ENCODE measurements around the gene DCAF11. TPM values are rescaled to one million over a fixed set of nuclear protein-coding genes. Genes with fewer than 3 reads are reported as not detected.
A peak's percentile ranks its signal among the peaks of the same experiment; 100 is the strongest.

The DCAF11 gene
- total RNA-seq, 3 donors from 2014 or later = 78.6 to 81.6 (median 80.9) TPM

DNA sequence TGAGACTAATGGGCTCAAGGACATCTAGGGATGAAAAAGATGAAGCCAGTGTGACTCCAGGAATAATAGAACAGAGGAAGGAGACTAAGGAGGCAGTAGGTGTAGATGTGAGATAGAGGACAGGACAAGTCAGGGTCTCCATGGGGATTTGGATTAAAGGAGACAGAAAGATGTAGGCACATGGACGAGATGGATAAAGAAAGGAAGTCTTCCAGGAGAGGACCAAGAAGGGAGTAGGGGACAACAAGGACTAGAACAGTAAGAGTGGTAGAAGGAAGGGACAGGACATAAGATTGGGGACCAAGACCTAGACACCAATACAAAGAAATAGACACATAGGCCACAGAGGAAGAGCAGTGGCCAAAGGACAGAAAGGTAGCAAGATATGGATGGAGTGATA, 27.6 kb upstream of the DCAF11 start:
- no peak overlapping the region for H3K27ac ChIP-seq
- no peaks in the 10 kb centered on the region for H3K27me3 ChIP-seq
- no peak overlapping the region for H3K4me3 ChIP-seq
- intact Hi-C loops (cut with DNase I; ENCODE audit: low total_unique reads) = no loop called here
- TF ChIP-seq POLR2AphosphoS5 (IDR thresholded peaks at IDR 0.05) (no peak), POLR2A (IDR thresholded peaks at IDR 0.05) (no peak)
- TF ChIP-seq, protein P1, sequence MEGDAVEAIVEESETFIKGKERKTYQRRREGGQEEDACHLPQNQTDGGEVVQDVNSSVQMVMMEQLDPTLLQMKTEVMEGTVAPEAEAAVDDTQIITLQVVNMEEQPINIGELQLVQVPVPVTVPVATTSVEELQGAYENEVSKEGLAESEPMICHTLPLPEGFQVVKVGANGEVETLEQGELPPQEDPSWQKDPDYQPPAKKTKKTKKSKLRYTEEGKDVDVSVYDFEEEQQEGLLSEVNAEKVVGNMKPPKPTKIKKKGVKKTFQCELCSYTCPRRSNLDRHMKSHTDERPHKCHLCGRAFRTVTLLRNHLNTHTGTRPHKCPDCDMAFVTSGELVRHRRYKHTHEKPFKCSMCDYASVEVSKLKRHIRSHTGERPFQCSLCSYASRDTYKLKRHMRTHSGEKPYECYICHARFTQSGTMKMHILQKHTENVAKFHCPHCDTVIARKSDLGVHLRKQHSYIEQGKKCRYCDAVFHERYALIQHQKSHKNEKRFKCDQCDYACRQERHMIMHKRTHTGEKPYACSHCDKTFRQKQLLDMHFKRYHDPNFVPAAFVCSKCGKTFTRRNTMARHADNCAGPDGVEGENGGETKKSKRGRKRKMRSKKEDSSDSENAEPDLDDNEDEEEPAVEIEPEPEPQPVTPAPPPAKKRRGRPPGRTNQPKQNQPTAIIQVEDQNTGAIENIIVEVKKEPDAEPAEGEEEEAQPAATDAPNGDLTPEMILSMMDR (IDR thresholded peaks at IDR 0.05) = no peak
- no peaks in the 10 kb centered on the region for H3K4me1 ChIP-seq
- H3K36me3 ChIP-seq = no peaks in the 10 kb centered on the region
- DNase-seq (ENCODE audit: low spot score in 2 of 2) = no peak
- H3K9me3 ChIP-seq = no peaks in the 10 kb centered on the region

GRCh38 chr14:24088095-24088494, 26.5 kb upstream of the DCAF11 start:
- TF ChIP-seq POLR2AphosphoS5 (IDR thresholded peaks at IDR 0.05) (no peak), POLR2A (IDR thresholded peaks at IDR 0.05) (no peak)
- TF ChIP-seq, protein P1 (IDR thresholded peaks at IDR 0.05) = no peak
- no peak overlapping the region for H3K27ac ChIP-seq
- no peaks in the 10 kb centered on the region for H3K27me3 ChIP-seq
- intact Hi-C loops (cut with DNase I; ENCODE audit: low total_unique reads) = no loop called here
- no peaks in the 10 kb centered on the region for H3K36me3 ChIP-seq
- no peaks in the 10 kb centered on the region for H3K4me1 ChIP-seq
- no peaks in the 10 kb centered on the region for H3K9me3 ChIP-seq
- no peak overlapping the region for H3K4me3 ChIP-seq
- DNase-seq (ENCODE audit: low spot score in 2 of 2) = no peak

DNA sequence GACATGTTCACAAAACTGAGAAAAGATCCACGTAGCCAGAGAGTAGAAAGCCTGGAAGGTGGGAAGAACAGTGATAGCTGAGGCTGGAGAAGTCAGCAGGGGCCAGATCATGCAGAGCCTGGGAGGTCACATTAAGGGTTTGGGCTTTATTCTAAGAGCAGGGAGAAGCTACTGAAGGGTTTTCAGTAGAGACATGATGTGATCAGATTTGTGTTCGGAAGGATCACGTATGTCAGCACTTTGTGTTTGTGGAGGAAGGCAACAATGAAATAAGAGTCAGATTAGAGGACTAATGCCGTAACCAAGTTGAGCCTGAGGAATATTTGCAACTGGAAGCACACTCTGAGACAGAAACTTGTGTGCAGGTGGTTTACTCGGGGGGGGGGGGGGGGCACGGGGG, 24.7 kb upstream of the DCAF11 start:
- no peak for DNase-seq (ENCODE audit: low spot score in 2 of 2)
- intact Hi-C loops (cut with DNase I; ENCODE audit: low total_unique reads) = no loop called here
- TF ChIP-seq, protein P1 (IDR thresholded peaks at IDR 0.05) = no peak
- Histone ChIP-seq H3K27ac (no peak overlapping the region), H3K36me3 (no peaks in the 10 kb centered on the region), H3K4me1 (no peaks in the 10 kb centered on the region), H3K4me3 (no peak overlapping the region), H3K27me3 (no peaks in the 10 kb centered on the region), H3K9me3 (no peaks in the 10 kb centered on the region)

DNA sequence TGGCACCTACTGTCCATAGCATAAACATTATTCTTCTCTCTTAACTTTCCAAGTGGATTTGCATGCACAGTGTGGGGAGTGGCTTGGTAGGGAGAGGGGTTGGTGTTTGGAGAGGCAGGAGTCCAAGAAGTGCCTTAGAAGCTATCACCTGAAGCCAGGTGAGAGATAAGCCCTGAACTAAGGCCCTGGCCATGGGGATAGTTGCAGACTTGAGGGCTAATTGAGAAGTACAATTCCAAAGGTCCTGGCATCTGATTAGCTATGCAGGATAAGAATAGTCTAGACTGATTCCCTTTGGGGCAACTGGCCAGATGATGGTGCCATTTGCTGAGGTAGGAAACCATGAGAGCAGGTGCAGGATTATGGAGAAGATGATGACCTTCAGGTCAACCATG, 22.5 kb upstream of the DCAF11 start:
- no peaks in the 10 kb centered on the region for H3K36me3 ChIP-seq
- intact Hi-C loops (cut with DNase I; ENCODE audit: low total_unique reads) = no loop called here
- H3K4me1 ChIP-seq = peaks cover 0 to 4% of the 10 kb centered on the region in 2 donors
- no peaks in the 10 kb centered on the region for H3K9me3 ChIP-seq
- TF ChIP-seq POLR2AphosphoS5 (IDR thresholded peaks at IDR 0.05) (no peak), POLR2A (IDR thresholded peaks at IDR 0.05) (no peak)
- TF ChIP-seq, protein P1 (IDR thresholded peaks at IDR 0.05) = no peak
- no peak for DNase-seq (ENCODE audit: low spot score in 2 of 2)
- no peaks in the 10 kb centered on the region for H3K27me3 ChIP-seq
- no peak overlapping the region for H3K4me3 ChIP-seq
- no peak overlapping the region for H3K27ac ChIP-seq

DNA sequence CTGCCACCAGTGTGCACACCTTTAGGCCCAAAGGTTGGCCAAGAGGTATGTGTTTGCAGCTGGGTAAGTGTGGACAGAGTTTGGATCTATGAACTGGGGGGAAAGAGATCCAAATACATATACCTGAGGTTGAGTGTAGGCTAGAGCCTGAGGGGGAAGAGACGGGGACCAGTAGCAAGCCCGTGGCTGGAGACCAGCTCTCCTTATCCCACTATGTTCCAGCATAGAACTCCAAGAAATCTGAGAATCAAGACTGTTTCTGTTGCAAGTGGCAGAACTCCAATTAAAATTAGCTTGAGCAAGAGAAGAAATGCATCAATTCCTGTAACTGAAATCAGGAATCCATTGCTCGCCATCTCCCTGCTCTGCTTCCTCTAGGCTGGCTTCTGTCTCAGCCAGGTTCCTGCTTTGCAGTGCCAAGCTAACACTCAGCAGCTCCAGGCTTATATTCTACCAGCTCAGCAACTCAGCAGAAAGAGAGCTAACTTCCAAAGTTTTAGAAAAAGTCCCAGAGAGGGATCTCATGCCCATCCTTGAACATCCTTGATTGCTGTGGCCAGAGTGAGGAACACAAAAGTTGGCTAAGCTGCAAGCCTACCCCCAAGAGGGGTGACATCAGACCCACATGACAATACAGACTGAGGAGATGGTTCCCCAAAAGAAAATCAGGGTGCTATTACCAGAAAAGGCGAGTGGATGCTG, 21.9 kb upstream of the DCAF11 start:
- H3K9me3 ChIP-seq = no peaks in the 10 kb centered on the region
- TF ChIP-seq POLR2AphosphoS5 (IDR thresholded peaks at IDR 0.05) (no peak), POLR2A (IDR thresholded peaks at IDR 0.05) (no peak)
- TF ChIP-seq, protein P1 (IDR thresholded peaks at IDR 0.05) = no peak
- H3K27me3 ChIP-seq = no peaks in the 10 kb centered on the region
- no peaks in the 10 kb centered on the region for H3K36me3 ChIP-seq
- intact Hi-C loops (cut with DNase I; ENCODE audit: low total_unique reads) = no loop called here
- H3K4me1 ChIP-seq = peaks cover 0 to 4% of the 10 kb centered on the region in 2 donors
- H3K4me3 ChIP-seq = no peak overlapping the region
- peak overlapping the region; percentile 95 to 99 for H3K27ac ChIP-seq
- DNase-seq (ENCODE audit: low spot score in 2 of 2) = no peak

Data from breast epithelium (tissue), 4 donors.